Chondrocyte (in vitro differentiated cells): ENCODE measurements around the gene OPN1SW. TPM values are rescaled to one million over a fixed set of nuclear protein-coding genes. Genes with fewer than 3 reads are reported as not detected.

Source experiments
- DNase-seq: peaks from one replicate; pipeline ENCODE4 v3.0.0; 2021; ENCODE audit warnings: mixed read lengths, low spot score
- H3K27ac Mint-ChIP-seq: one replicate; pipeline ENCODE4 v1.8.0; 2021; ENCODE audit warnings: mild to moderate bottlenecking, moderate library complexity, mixed read lengths; ENCODE audit not compliant: unreplicated experiment
- H3K27me3 Mint-ChIP-seq: 2 replicates; pipeline ENCODE4 v1.8.0; 2021; ENCODE audit warnings: low read depth, mixed read lengths
- H3K36me3 Mint-ChIP-seq: 2 replicates; pipeline ENCODE4 v1.8.0; 2021; ENCODE audit warnings: low read depth, mixed read lengths
- H3K4me1 Mint-ChIP-seq: 2 replicates; pipeline ENCODE4 v1.8.0; 2021; ENCODE audit warnings: low read depth, mild to moderate bottlenecking, mixed read lengths
- H3K4me3 Mint-ChIP-seq: one replicate; pipeline ENCODE4 v1.8.0; 2021; ENCODE audit warnings: mild to moderate bottlenecking, moderate library complexity, mixed read lengths; ENCODE audit not compliant: unreplicated experiment
- H3K9me3 Mint-ChIP-seq: 2 replicates; pipeline ENCODE4 v1.8.0; 2021; ENCODE audit warnings: low read depth, mixed read lengths
- CTCF ChIP-seq: fragments of 200-600 bp; sonication (generic); IDR thresholded peaks from 2 replicates; pipeline ENCODE4 v1.5.0; 2021; ENCODE audit warnings: antibody characterized with exemption, mild to moderate bottlenecking, moderate library complexity
- total RNA-seq: library from RNA; stranded (reverse); gene quantifications from 3 replicates; pipeline ENCODE4 v1.2.1, GENCODE V29; 2021

The OPN1SW gene
- total RNA-seq, 1 donor from 2014 or later = not detected

- H3K4me1 Mint-ChIP-seq = peaks cover 15% of the 10 kb centered on the region
- DNase-seq = no peak
- peaks cover 2% of the 10 kb centered on the region for H3K36me3 Mint-ChIP-seq
- no peaks in the 10 kb centered on the region for H3K9me3 Mint-ChIP-seq
- H3K4me3 Mint-ChIP-seq = no peak overlapping the region
- H3K27me3 Mint-ChIP-seq = no peaks in the 10 kb centered on the region
- TF ChIP-seq CTCF = no peak
- no peak overlapping the region for H3K27ac Mint-ChIP-seq
Observed at GRCh38 chr7:128800567-128800966, 25.0 kb upstream of the OPN1SW start.

GRCh38 chr7:128799451-128799850 is 23.9 kb upstream of the OPN1SW start:
- H3K36me3 Mint-ChIP-seq = peaks cover 4% of the 10 kb centered on the region
- H3K4me1 Mint-ChIP-seq = peaks cover 13% of the 10 kb centered on the region

GRCh38 chr7:128796327-128796726 is 20.7 kb upstream of the OPN1SW start:
- Mint-ChIP-seq H3K27ac (peak overlapping the region; percentile 46), H3K9me3 (no peaks in the 10 kb centered on the region), H3K4me3 (no peak overlapping the region), H3K27me3 (no peaks in the 10 kb centered on the region), H3K36me3 (peaks cover 4% of the 10 kb centered on the region), H3K4me1 (peaks cover 12% of the 10 kb centered on the region)
- TF ChIP-seq CTCF = no peak
- no peak for DNase-seq

More at GRCh38 chr7:128799451-128799850, 23.9 kb upstream of the OPN1SW start:
- Mint-ChIP-seq H3K27ac (no peak overlapping the region), H3K4me3 (no peak overlapping the region), H3K9me3 (no peaks in the 10 kb centered on the region), H3K27me3 (no peaks in the 10 kb centered on the region)
- no peak for DNase-seq
- no peak for TF ChIP-seq CTCF

- H3K27me3 Mint-ChIP-seq = no peaks in the 10 kb centered on the region
- DNase-seq = no peak
- no peak overlapping the region for H3K4me3 Mint-ChIP-seq
- H3K9me3 Mint-ChIP-seq = no peaks in the 10 kb centered on the region
- no peak for TF ChIP-seq CTCF
- peaks cover 16% of the 10 kb centered on the region for H3K4me1 Mint-ChIP-seq
- H3K36me3 Mint-ChIP-seq = peaks cover 4% of the 10 kb centered on the region
- no peak overlapping the region for H3K27ac Mint-ChIP-seq
Observed at GRCh38 chr7:128795129-128795528, 19.5 kb upstream of the OPN1SW start.

GRCh38 chr7:128794436-128794835 is 18.8 kb upstream of the OPN1SW start:
- Mint-ChIP-seq H3K36me3 (peaks cover 4% of the 10 kb centered on the region), H3K4me3 (no peak overlapping the region), H3K9me3 (no peaks in the 10 kb centered on the region), H3K27ac (no peak overlapping the region), H3K27me3 (no peaks in the 10 kb centered on the region), H3K4me1 (peaks cover 16% of the 10 kb centered on the region)
- DNase-seq = no peak
- no peak for TF ChIP-seq CTCF
